NK-92 (cell line): Measurements from ENCODE around the gene ATP10B.

ENCODE experiments used
- DNase-seq: peaks from one replicate; lab custom pipeline; 2025; ENCODE audit not compliant: unreplicated experiment; lab: John Stamatoyannopoulos, UW

The ATP10B gene

DNA sequence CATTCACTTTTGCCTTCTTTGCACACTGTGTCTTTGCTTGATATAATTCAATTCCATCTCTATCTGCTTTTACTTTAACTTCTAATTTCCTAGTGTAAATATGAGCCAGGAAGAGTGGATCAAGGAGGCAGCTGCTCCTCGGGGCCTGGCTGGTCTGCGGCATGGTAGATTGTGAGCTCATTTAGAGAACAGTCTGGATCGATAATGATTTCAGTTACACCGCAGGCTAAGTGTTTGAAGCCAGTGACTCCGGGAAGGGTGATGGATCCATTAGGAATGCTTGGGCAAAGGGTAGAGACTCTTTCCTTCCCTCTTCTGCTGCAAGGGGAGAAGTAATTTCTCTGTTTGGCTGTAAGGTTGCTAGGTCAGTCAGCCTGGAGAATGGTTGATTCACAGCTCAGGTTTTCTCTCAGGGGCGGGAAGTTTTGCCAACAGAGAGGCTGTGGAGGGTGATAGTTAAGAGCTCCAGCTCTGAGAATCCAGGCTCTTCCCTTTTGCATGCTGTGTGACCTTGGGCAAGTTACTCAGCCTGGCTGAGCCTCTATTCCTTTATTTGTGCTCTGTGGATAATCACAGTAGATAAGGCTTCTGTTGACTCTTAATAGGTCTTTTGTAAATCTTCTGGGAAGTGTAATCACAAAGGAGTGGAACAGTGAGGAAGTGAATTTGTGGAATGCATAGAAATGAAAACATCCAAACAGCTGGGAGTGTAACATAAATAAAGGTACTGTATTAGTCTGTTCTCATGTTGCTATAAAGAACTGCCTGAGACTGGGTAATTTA is 331.2 kb downstream of the ATP10B start:
- DNase-seq, result no peak

DNA sequence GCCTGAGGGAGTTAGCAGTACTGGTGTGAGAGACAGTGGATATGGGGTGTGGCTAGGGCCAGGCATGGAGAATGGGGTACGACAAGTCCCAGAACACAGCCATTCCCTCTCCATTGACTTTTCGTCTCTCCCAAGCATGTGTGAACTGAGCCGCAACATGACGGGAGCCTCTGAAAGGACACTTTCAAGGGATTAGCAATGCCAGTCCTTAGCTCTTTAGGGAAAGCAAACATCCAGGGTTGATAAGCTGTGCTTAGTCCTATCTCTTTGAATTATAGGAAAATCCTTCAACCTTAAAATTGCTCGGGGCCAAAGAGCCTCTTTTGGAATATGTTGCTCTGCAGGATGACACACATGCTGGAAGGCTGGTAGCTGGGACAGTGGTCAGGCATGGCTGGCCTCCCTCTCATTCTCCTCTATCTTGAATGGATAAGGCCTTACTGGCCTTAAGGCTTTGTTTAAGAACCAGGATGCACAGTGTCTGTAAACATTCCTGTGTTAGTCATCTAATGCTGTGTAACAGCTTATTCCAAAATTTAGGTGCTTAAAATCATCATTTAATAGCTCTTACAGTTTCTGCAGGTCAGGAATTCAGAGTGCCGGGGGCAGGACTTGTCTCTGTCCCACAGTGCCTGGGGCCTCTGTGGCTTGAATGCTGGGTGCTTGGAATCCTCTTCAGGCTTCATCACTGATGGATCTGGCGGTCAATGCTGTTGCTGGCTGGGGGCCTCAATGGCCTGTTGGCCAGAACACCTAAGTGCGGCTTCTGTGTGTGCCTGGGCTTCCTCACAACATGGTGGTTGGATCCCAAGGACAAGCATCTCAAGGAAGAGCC is 335.1 kb downstream of the ATP10B start:
- DNase-seq, result no peak

DNA sequence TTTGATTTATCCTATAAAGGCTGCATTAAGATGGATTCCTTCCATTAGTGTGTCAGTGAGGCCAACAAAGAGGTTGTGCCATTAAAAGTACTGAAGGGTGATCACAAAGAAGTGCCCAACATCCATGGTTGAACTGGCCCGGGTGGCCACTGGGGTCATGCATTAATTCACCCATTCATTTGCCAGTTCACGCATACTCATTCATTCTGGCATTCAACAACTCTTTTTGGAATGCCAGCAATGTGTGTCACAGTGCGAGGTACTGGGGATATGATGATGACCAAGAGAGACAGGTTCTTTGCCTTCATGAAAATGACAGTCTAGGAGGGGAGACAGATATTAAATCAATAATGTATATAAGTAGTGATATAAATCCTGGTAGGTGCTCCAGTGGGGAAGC is 337.1 kb downstream of the ATP10B start:
- no peak for DNase-seq

DNA sequence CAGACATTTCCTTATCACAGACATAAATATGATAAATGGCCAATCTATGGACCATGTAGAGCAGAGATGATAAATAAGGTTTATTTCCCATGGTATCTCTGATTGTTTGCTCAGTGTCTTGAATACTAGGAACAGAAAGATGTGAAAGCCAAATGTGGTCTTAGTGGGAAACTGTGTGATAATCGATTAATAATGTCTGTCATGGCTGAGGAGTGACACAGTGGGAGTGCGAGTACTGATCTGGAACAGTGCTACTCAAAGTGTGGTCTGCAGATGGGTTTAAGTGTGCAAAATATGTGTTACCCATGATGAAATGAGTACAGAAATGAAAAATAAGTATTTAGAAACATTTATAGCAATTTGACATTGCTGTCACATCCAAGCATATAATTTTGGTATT is 337.8 kb downstream of the ATP10B start:
- DNase-seq, result no peak

DNA sequence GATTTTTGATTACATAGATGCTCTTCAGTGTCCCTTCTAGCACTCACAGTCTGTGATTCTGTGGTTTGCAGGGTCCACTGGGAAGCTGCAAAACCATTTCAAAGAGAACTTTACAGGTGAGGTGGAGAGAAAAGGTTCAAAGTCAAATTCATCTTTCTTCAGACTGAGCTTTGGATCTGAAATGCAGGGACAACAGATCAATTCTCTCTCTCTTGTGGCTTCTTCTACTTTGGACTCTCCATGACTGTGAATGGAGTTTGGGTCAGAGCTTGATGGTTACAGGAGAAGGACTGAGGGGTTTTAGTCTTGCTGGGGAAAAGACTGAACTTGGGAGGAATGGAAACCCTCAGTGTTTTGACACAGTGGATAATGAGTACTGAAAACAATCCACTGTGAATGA is 338.5 kb downstream of the ATP10B start:
- DNase-seq, result no peak
